ENCODE measurements around the gene KIFC3.

GRCh38 chr16:57753448-57754353 lies 48.6 kb downstream of the KIFC3 start:
- TF ChIP-seq POLR2A (IDR thresholded peaks at IDR 0.05) (no peak), CTCF (IDR thresholded peaks at IDR 0.05) (no peak), EP300 (IDR thresholded peaks at IDR 0.05) (no peak), POLR2AphosphoS5 (IDR thresholded peaks at IDR 0.05) (no peak)
